ENCODE data around the gene XCL1. TPM values are rescaled to one million over a fixed set of nuclear protein-coding genes. Genes with fewer than 3 reads are reported as not detected.

The XCL1 gene
- total and polyA plus RNA-seq, 2 of the 13 experiments (the other 11 are each of a cell fraction or from before 2014, with no cell fraction given) = 2.5 to 7.6 TPM

GRCh38 chr1:168603501-168604110, 27.2 kb downstream of the XCL1 start (continued):
- TF ChIP-seq ZNF660 (CRISPR knock-in tag; IDR thresholded peaks at IDR 0.05; ENCODE audit: borderline replicate concordance, low read depth) (no peak), GATA4 (IDR thresholded peaks at IDR 0.05; ENCODE audit: borderline replicate concordance, low read depth) (no peak)

GRCh38 chr1:168605443-168605842, 29.0 kb downstream of the XCL1 start:
- Histone ChIP-seq H3K4me2 (ENCODE audit: low read depth, low read length) (no peak overlapping the region), H2AFZ (ENCODE audit: low read length) (no peak overlapping the region), H3K9ac (ENCODE audit: insufficient read depth, low read depth, low read length) (no peak overlapping the region), H3K79me2 (ENCODE audit: insufficient read depth, low read length) (no peaks in the 10 kb centered on the region), H3K9me3 (ENCODE audit: low read length) (no peaks in the 10 kb centered on the region), H3K4me3 (replicated peaks in 1 of 3; ENCODE audit: insufficient read depth in 1 of 3, low read depth in 2 of 3, low read length in 3 of 3) (no peak overlapping the region), H3K36me3 (replicated peaks in 1 of 2; ENCODE audit: control insufficient read depth in 1 of 2, insufficient read depth in 2 of 2, low read length in 2 of 2) (no peaks in the 10 kb centered on the region), H3K27me3 (ENCODE audit: control insufficient read depth in 1 of 2, insufficient read depth in 2 of 2, low read length in 2 of 2) (no peaks in the 10 kb centered on the region; a peak in 2 of 5 replicates), H3K4me1 (ENCODE audit: insufficient read depth, low read length) (no peaks in the 10 kb centered on the region), H4K20me1 (ENCODE audit: insufficient read depth, low read length) (no peaks in the 10 kb centered on the region), H3K27ac (ENCODE audit: extremely low read length, insufficient read depth, low read length) (no peak overlapping the region)
- BruUV-seq (replicated peaks) = no TSS peak
- intact Hi-C loops (cut with micrococcal nuclease; ENCODE audit: unreplicated experiment) (loop anchor here (10.0 kb wide), 1 partner anchor 229 kb away; no protein-coding TSS in a partner anchor), in situ Hi-C loops (cut with HindIII; ENCODE audit: extremely low pct_ligation_motif_present, low pct_unique_long_range_greater_than_20kb) (no loop called here)
- no peak for FAIRE-seq
- no peak for ATAC-seq
- ChIA-PET POLR2A (no interaction called here), CTCF (ENCODE audit: low intra/inter-chr PET ratio, low total read pairs) (no interaction called here)
- no peak for DNase-seq (ENCODE audit: low spot score)
- no peak for TF ChIP-seq KLF16 (CRISPR knock-in tag; IDR thresholded peaks at IDR 0.05)
- no peak for TF ChIP-seq ZNF572 (CRISPR knock-in tag; IDR thresholded peaks at IDR 0.05)
- TF ChIP-seq MXD1 (CRISPR knock-in tag; IDR thresholded peaks at IDR 0.05) = no peak
- TF ChIP-seq, protein P1, sequence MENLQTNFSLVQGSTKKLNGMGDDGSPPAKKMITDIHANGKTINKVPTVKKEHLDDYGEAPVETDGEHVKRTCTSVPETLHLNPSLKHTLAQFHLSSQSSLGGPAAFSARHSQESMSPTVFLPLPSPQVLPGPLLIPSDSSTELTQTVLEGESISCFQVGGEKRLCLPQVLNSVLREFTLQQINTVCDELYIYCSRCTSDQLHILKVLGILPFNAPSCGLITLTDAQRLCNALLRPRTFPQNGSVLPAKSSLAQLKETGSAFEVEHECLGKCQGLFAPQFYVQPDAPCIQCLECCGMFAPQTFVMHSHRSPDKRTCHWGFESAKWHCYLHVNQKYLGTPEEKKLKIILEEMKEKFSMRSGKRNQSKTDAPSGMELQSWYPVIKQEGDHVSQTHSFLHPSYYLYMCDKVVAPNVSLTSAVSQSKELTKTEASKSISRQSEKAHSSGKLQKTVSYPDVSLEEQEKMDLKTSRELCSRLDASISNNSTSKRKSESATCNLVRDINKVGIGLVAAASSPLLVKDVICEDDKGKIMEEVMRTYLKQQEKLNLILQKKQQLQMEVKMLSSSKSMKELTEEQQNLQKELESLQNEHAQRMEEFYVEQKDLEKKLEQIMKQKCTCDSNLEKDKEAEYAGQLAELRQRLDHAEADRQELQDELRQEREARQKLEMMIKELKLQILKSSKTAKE (CRISPR knock-in tag; IDR thresholded peaks at IDR 0.05; ENCODE audit: borderline replicate concordance) = no peak
- no peak for TF ChIP-seq ZNF143 (CRISPR knock-in tag; IDR thresholded peaks at IDR 0.05)
- TF ChIP-seq, protein P2, sequence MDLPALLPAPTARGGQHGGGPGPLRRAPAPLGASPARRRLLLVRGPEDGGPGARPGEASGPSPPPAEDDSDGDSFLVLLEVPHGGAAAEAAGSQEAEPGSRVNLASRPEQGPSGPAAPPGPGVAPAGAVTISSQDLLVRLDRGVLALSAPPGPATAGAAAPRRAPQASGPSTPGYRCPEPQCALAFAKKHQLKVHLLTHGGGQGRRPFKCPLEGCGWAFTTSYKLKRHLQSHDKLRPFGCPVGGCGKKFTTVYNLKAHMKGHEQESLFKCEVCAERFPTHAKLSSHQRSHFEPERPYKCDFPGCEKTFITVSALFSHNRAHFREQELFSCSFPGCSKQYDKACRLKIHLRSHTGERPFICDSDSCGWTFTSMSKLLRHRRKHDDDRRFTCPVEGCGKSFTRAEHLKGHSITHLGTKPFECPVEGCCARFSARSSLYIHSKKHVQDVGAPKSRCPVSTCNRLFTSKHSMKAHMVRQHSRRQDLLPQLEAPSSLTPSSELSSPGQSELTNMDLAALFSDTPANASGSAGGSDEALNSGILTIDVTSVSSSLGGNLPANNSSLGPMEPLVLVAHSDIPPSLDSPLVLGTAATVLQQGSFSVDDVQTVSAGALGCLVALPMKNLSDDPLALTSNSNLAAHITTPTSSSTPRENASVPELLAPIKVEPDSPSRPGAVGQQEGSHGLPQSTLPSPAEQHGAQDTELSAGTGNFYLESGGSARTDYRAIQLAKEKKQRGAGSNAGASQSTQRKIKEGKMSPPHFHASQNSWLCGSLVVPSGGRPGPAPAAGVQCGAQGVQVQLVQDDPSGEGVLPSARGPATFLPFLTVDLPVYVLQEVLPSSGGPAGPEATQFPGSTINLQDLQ (CRISPR knock-in tag; IDR thresholded peaks at IDR 0.05) = no peak
- no peak for TF ChIP-seq RFX5 (IDR thresholded peaks at IDR 0.05; ENCODE audit: low read depth, low read length)
- no peak for TF ChIP-seq ZNF816 (CRISPR knock-in tag; IDR thresholded peaks at IDR 0.05; ENCODE audit: borderline replicate concordance)
- TF ChIP-seq DMTF1 (CRISPR knock-in tag; IDR thresholded peaks at IDR 0.05) = no peak
- TF ChIP-seq, protein P3, sequence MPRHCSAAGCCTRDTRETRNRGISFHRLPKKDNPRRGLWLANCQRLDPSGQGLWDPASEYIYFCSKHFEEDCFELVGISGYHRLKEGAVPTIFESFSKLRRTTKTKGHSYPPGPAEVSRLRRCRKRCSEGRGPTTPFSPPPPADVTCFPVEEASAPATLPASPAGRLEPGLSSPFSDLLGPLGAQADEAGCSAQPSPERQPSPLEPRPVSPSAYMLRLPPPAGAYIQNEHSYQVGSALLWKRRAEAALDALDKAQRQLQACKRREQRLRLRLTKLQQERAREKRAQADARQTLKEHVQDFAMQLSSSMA (CRISPR knock-in tag; IDR thresholded peaks at IDR 0.05) = no peak
- no peak for TF ChIP-seq ZNF17 (CRISPR knock-in tag; IDR thresholded peaks at IDR 0.05)
- no peak for TF ChIP-seq KDM6A (CRISPR knock-in tag; IDR thresholded peaks at IDR 0.05; ENCODE audit: low read depth)
- TF ChIP-seq ETV5 (CRISPR knock-in tag; IDR thresholded peaks at IDR 0.05; ENCODE audit: borderline replicate concordance) = no peak
